ENCODE measurements around the gene ITPK1. TPM values are rescaled to one million over a fixed set of nuclear protein-coding genes. Genes with fewer than 3 reads are reported as not detected.
A peak's percentile ranks its signal among the peaks of the same experiment; 100 is the strongest.

The ITPK1 gene
- total RNA-seq, 4 donors from 2014 or later = 64.8 to 235 (median 128) TPM

DNA sequence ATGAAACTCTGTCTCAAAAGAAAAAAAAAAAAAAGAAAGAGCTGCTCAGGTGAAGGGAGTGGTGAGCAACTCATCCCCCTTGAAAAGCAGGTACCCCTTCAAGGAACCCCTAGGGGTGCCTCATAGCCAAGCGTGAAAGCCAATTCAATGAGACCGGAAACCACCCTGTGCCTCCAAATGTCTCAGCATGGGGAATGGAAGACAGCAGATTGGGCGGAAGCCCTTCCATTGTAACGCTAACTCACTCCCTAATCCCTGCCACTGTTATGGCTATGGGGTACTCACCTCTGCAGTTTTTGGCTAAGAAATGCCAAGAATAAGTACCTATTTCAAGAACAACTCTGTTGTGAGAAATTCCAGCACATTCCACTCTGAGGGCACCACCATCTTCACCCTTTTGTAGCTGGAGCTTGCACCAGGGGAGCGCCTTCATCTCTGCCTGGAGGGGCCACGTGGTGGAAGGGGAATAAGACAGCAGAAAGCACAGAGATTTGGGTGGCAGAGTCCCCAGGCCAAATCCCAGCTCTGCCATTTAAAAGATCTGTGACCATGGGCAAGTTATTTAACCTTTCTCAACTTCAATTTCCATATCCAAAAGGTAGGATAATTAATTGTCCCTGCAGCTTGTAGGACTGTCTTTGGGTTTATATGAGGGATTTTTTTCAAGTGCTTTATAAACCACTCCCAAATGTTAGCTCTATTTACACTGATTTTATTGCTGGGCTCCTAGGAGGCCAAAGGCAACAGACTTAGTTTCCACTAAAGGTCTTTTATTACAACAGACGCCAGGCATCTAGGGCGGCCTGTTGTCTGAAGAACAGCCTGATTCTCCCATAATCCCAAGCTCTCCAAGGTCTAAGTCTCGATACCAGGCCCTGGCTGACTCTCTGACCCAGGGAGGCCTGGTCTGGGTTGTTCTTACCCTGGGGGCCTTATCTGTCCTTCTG, 63.9 kb downstream of the ITPK1 start:
- TF ChIP-seq POLR2A (IDR thresholded peaks at IDR 0.05) (no peak), EP300 (IDR thresholded peaks at IDR 0.05; ENCODE audit: low read depth) (no peak), POLR2AphosphoS5 (IDR thresholded peaks at IDR 0.05) (no peak)
- TF ChIP-seq, protein P1, sequence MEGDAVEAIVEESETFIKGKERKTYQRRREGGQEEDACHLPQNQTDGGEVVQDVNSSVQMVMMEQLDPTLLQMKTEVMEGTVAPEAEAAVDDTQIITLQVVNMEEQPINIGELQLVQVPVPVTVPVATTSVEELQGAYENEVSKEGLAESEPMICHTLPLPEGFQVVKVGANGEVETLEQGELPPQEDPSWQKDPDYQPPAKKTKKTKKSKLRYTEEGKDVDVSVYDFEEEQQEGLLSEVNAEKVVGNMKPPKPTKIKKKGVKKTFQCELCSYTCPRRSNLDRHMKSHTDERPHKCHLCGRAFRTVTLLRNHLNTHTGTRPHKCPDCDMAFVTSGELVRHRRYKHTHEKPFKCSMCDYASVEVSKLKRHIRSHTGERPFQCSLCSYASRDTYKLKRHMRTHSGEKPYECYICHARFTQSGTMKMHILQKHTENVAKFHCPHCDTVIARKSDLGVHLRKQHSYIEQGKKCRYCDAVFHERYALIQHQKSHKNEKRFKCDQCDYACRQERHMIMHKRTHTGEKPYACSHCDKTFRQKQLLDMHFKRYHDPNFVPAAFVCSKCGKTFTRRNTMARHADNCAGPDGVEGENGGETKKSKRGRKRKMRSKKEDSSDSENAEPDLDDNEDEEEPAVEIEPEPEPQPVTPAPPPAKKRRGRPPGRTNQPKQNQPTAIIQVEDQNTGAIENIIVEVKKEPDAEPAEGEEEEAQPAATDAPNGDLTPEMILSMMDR (IDR thresholded peaks at IDR 0.05) = no peak
- 60 to 76% methylated on average over 2 to 9 of the region's 9 CpGs for WGBS, 2 donors (ENCODE audit: low coverage in 1 of 2)
- intact Hi-C loops (cut with DNase I; ENCODE audit: low total_unique reads) (no loop called here), in situ Hi-C loops (cut with MboI; ENCODE audit: low pct_ligation_motif_present in 1 of 4, low pct_unique_long_range_greater_than_20kb in 1 of 4, low sequenced_read_pairs in 3 of 4) (no loop called here)
- peaks cover 82 to 100% (median 96%) of the 10 kb centered on the region in 4 donors for H3K4me1 ChIP-seq
- peak overlapping the region; percentile 86 to 91 (median 88) for H3K27ac ChIP-seq
- no peaks in the 10 kb centered on the region for H3K36me3 ChIP-seq
- H3K4me3 ChIP-seq = no peak overlapping the region
- H3K27me3 ChIP-seq = no peaks in the 10 kb centered on the region
- no peaks in the 10 kb centered on the region for H3K9me3 ChIP-seq
- no peak for DNase-seq

DNA sequence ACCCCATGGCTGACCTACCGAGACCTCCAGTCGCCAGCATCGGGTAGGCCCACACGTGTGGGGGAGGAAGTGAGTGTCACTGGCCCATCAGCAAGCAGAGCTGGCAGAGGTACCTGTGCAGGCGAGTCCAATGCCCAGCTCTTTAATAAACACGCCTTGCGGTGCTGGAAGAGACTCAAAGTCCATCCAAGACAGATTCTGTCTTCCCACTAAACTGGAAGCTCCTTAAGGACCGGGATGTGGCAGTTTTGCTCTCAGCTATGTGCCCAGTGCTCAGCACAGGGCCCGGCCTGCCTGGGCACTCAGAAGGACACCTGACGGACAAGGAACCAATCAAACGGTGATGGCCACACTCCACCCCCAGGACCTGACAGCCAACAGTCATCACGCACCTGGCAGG, 65.0 kb downstream of the ITPK1 start:
- peak; percentile 50 for DNase-seq
- TF ChIP-seq POLR2A (IDR thresholded peaks at IDR 0.05) (peak; percentile 35), POLR2AphosphoS5 (IDR thresholded peaks at IDR 0.05) (peak in 2 of 3 donors; percentile 45 to 56), EP300 (IDR thresholded peaks at IDR 0.05; ENCODE audit: low read depth) (no peak)
- TF ChIP-seq, protein P1 (IDR thresholded peaks at IDR 0.05) = no peak
- no peaks in the 10 kb centered on the region for H3K27me3 ChIP-seq
- peak overlapping the region; percentile 86 to 91 (median 88) for H3K27ac ChIP-seq
- H3K4me3 ChIP-seq = peak overlapping the region in 1 of 4 donors; percentile 13
- 61% methylated on average over 12 of the region's 12 CpGs; no CpG with 5 or more reads in 1 of the 2 donors for WGBS, 2 donors (ENCODE audit: low coverage in 1 of 2)
- in situ Hi-C loops (cut with MboI; ENCODE audit: low pct_ligation_motif_present in 1 of 4, low pct_unique_long_range_greater_than_20kb in 1 of 4, low sequenced_read_pairs in 3 of 4) (no loop called here), intact Hi-C loops (cut with DNase I; ENCODE audit: low total_unique reads) (no loop called here)
- peaks cover 80 to 100% (median 96%) of the 10 kb centered on the region in 4 donors for H3K4me1 ChIP-seq
- no peaks in the 10 kb centered on the region for H3K9me3 ChIP-seq
- H3K36me3 ChIP-seq = no peaks in the 10 kb centered on the region

DNA sequence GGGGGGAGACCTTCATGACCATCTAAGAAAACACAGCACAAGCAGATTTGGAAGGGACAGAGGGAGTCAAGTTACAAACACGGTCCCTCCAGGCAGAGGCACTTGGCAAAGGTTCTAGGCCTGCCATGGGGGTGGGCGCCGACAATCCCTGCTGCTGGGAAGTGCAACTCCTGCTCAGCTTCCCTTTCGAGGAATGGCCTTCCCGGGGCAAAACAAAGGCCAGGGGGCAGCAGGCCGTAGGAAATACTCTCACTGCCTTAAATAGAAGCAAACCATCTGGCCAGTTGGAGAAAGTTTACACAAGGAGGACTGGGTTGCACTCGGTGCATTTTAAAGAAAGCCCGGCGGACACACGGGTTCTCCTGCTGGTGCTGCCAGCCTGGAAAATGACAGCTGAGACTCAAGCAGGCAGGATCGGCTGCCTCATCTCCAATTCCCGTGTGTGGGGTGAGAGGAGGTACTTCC, 65.8 kb downstream of the ITPK1 start:
- no peaks in the 10 kb centered on the region for H3K9me3 ChIP-seq
- H3K27ac ChIP-seq = peak overlapping the region; percentile 86 to 91 (median 88)
- no peaks in the 10 kb centered on the region for H3K36me3 ChIP-seq
- TF ChIP-seq, protein P1 (IDR thresholded peaks at IDR 0.05) = no peak
- TF ChIP-seq EP300 (IDR thresholded peaks at IDR 0.05; ENCODE audit: low read depth) (no peak), POLR2AphosphoS5 (IDR thresholded peaks at IDR 0.05) (peak in 2 of 3 donors; percentile 12 to 16), POLR2A (IDR thresholded peaks at IDR 0.05) (no peak)
- H3K4me1 ChIP-seq = peaks cover 84 to 100% (median 96%) of the 10 kb centered on the region in 4 donors
- no peak for DNase-seq
- H3K27me3 ChIP-seq = no peaks in the 10 kb centered on the region
- intact Hi-C loops (cut with DNase I; ENCODE audit: low total_unique reads) = no loop called here
- WGBS, 2 donors (ENCODE audit: low coverage in 1 of 2) = 20 to 33% methylated on average over 2 to 12 of the region's 12 CpGs
- peak overlapping the region in 1 of 4 donors; percentile 13 for H3K4me3 ChIP-seq
- in situ Hi-C loops (cut with MboI; ENCODE audit: low pct_ligation_motif_present in 1 of 4, low pct_unique_long_range_greater_than_20kb in 1 of 4, low sequenced_read_pairs in 3 of 4) = no loop called here

DNA sequence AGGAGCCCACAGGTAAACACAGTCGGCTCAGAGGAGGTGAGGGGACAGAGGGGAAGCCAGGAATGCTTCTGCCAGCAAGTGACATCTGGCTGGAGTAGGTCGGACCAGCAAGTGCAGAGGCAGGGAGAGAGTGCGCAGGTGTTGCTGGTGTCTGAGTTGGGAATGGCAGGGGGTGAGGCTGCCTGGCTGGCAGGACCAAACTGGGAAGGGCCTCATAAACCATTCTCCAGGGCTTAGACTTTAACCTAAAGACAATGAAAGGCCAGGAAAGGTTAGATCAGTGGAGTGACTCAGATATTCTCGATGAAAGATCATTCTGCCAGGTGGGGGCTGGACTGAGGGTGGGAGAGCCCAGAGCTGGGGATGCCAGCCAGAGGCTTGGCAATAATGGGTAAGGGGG, 66.4 kb downstream of the ITPK1 start:
- Histone ChIP-seq H3K36me3 (no peaks in the 10 kb centered on the region), H3K4me3 (peak overlapping the region in 1 of 4 donors; percentile 13), H3K27me3 (no peaks in the 10 kb centered on the region), H3K9me3 (no peaks in the 10 kb centered on the region), H3K4me1 (peaks cover 86 to 100% (median 95%) of the 10 kb centered on the region in 4 donors), H3K27ac (peak overlapping the region; percentile 86 to 91 (median 88))
- WGBS, 2 donors (ENCODE audit: low coverage in 1 of 2) = 61 to 80% methylated on average over 1 to 4 of the region's 4 CpGs
- peak; percentile 88 for DNase-seq
- in situ Hi-C loops (cut with MboI; ENCODE audit: low pct_ligation_motif_present in 1 of 4, low pct_unique_long_range_greater_than_20kb in 1 of 4, low sequenced_read_pairs in 3 of 4) = no loop called here
- TF ChIP-seq, protein P1 (IDR thresholded peaks at IDR 0.05) = peak in 2 of 5 experiments; percentile 29 to 59
- TF ChIP-seq POLR2AphosphoS5 (IDR thresholded peaks at IDR 0.05) (peak; percentile 65 to 97 (median 94)), EP300 (IDR thresholded peaks at IDR 0.05; ENCODE audit: low read depth) (peak; percentile 24), POLR2A (IDR thresholded peaks at IDR 0.05) (peak; percentile 89)
- intact Hi-C loops (cut with DNase I; ENCODE audit: low total_unique reads) = no loop called here

All from transverse colon (tissue), 4 donors.